NB4 (cell line): Measurements from ENCODE around the gene AHCY.

ENCODE experiments used
- MAX ChIP-seq: IDR thresholded peaks from 2 replicates; pipeline ENCODE4 v1.6.1; 2011; ENCODE audit warnings: low read depth, low read length
- POLR2A ChIP-seq: IDR thresholded peaks from 2 replicates; pipeline ENCODE4 v1.6.1; 2011; ENCODE audit warnings: mild to moderate bottlenecking; ENCODE audit not compliant: insufficient read length; ENCODE audit errors: extremely low read depth
- TF ChIP-seq, protein P1 (sequence below): IDR thresholded peaks from one replicate; pipeline ENCODE4 v1.5.1; 2012; ENCODE audit warnings: low read depth, low read length

GRCh38 chr20:34337982-34338726 lies 35.0 kb upstream of the AHCY start:
- TF ChIP-seq, protein P1, sequence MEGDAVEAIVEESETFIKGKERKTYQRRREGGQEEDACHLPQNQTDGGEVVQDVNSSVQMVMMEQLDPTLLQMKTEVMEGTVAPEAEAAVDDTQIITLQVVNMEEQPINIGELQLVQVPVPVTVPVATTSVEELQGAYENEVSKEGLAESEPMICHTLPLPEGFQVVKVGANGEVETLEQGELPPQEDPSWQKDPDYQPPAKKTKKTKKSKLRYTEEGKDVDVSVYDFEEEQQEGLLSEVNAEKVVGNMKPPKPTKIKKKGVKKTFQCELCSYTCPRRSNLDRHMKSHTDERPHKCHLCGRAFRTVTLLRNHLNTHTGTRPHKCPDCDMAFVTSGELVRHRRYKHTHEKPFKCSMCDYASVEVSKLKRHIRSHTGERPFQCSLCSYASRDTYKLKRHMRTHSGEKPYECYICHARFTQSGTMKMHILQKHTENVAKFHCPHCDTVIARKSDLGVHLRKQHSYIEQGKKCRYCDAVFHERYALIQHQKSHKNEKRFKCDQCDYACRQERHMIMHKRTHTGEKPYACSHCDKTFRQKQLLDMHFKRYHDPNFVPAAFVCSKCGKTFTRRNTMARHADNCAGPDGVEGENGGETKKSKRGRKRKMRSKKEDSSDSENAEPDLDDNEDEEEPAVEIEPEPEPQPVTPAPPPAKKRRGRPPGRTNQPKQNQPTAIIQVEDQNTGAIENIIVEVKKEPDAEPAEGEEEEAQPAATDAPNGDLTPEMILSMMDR, result no peak
- TF ChIP-seq POLR2A, result no peak
- no peak for TF ChIP-seq MAX
